EH (cell line): ENCODE results near the gene UTP25.

Experiments used
- DNase-seq: peaks from one replicate; pipeline ENCODE4 v3.0.0-alpha.2; 2015; ENCODE audit warnings: low read depth

Gene UTP25

GRCh38 chr1:209839875-209840546, 12.2 kb downstream of the UTP25 start:
- DNase-seq = peak; percentile 97

GRCh38 chr1:209840611-209841010, 12.8 kb downstream of the UTP25 start:
- DNase-seq = no peak

- DNase-seq = no peak
These were observed 17.1 kb downstream of the UTP25 start for GRCh38 chr1:209844695-209845407.

GRCh38 chr1:209845408-209845725, 17.6 kb downstream of the UTP25 start:
- no peak for DNase-seq

- no peak for DNase-seq
These were observed 21.6 kb downstream of the UTP25 start for GRCh38 chr1:209849388-209849787.

GRCh38 chr1:209850342-209850979, 22.7 kb downstream of the UTP25 start:
- DNase-seq = peak; percentile 71

- DNase-seq = no peak
These were observed 25.9 kb downstream of the UTP25 start for GRCh38 chr1:209853676-209854075.

- DNase-seq = no peak
These were observed 26.4 kb downstream of the UTP25 start for GRCh38 chr1:209854196-209854595.

- DNase-seq = no peak
These were observed 27.2 kb downstream of the UTP25 start for GRCh38 chr1:209855006-209855405.

GRCh38 chr1:209855623-209856022, 27.9 kb downstream of the UTP25 start:
- DNase-seq = no peak

GRCh38 chr1:209858561-209859103, 30.9 kb downstream of the UTP25 start:
- DNase-seq = no peak

- peak; percentile 83 for DNase-seq
These were observed 32.6 kb downstream of the UTP25 start for GRCh38 chr1:209860293-209860881.

GRCh38 chr1:209861242-209861641, 33.5 kb downstream of the UTP25 start:
- no peak for DNase-seq

- no peak for DNase-seq
These were observed 34.9 kb downstream of the UTP25 start for GRCh38 chr1:209862391-209863356.

GRCh38 chr1:209863766-209864485, 36.2 kb downstream of the UTP25 start:
- DNase-seq = no peak

- DNase-seq = no peak
These were observed 38.4 kb downstream of the UTP25 start for GRCh38 chr1:209866201-209866600.

- DNase-seq = no peak
These were observed 41.7 kb downstream of the UTP25 start for GRCh38 chr1:209869291-209870149.

GRCh38 chr1:209870151-209870831, 42.5 kb downstream of the UTP25 start:
- DNase-seq = peak; percentile 26

GRCh38 chr1:209871006-209871405, 43.2 kb downstream of the UTP25 start:
- no peak for DNase-seq
